ENCODE results near the gene MMP27.
"Not testable (repeated sequence)": the region's sequence is repeated elsewhere in the genome, so short reads cannot be mapped to it uniquely, and the experiment has no call there.

The MMP27 gene, protein sequence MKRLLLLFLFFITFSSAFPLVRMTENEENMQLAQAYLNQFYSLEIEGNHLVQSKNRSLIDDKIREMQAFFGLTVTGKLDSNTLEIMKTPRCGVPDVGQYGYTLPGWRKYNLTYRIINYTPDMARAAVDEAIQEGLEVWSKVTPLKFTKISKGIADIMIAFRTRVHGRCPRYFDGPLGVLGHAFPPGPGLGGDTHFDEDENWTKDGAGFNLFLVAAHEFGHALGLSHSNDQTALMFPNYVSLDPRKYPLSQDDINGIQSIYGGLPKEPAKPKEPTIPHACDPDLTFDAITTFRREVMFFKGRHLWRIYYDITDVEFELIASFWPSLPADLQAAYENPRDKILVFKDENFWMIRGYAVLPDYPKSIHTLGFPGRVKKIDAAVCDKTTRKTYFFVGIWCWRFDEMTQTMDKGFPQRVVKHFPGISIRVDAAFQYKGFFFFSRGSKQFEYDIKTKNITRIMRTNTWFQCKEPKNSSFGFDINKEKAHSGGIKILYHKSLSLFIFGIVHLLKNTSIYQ

DNA sequence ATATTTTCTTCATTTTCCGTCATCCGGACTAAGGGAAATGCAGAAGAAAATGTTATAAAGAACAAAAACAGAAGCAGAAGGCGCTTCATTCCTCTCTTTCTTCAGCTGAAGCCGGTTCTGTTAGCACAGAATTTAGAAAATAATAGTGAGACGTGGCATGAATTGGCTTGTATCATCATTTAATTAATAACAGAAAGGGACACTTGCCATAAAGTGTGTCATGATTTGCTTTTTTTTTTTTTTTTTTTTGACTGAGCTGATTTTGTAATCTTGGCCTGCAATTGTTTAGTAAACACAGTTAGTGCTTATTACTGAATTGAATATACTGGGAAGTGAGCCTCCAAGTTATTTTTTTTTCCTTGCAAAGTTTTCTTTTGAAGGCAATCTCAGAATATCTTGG, at the start of gene MMP27:
MMP27 (minus strand) TSS at position 144 of the 400 bp plus-strand sequence; CDS start at position 89, 55 bp downstream.
- no peak for DNase-seq (ENCODE audit: low read depth in 2 of 2)

DNA sequence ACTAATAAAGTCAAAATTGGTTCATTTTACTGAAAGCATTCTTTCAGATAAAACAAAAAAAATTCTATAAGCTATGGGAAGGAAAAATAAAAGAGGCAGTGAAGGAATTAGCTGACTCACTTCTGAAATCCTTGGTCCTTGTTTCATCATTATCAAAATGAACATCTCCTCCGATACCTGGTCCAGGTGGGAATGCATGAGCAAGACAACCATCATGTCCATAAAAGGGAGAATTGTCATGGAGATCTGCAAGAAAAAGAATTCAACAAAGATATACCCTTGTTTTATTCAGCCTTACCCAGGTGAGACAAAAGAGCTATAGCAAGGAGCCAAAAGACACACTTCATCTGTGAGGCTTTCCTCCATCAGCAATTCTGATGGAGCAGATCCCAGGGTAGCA, 47.7 kb upstream of the MMP27 start:
- no peak for DNase-seq (ENCODE audit: low read depth in 2 of 2)

DNA sequence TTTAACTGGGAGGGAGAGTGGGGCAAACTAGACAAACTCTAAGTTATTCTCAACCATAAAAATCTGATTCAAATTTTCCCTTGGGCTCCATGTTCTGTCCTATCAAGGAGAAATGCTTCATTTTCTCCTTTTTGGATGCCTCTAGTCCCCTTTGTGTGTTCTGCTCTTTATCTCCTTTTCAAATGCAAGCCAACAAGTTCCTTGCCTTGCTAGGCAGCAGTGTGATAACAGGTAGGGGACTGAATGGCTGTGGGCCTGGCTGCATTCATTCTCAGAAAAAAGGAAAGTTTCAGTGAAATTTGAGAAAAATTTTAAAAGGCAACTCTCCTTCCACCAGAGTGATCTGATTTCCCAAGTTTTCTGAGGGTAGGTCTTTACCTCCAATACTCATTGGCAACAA, 46.1 kb upstream of the MMP27 start:
- no peak for DNase-seq (ENCODE audit: low read depth in 2 of 2)

DNA sequence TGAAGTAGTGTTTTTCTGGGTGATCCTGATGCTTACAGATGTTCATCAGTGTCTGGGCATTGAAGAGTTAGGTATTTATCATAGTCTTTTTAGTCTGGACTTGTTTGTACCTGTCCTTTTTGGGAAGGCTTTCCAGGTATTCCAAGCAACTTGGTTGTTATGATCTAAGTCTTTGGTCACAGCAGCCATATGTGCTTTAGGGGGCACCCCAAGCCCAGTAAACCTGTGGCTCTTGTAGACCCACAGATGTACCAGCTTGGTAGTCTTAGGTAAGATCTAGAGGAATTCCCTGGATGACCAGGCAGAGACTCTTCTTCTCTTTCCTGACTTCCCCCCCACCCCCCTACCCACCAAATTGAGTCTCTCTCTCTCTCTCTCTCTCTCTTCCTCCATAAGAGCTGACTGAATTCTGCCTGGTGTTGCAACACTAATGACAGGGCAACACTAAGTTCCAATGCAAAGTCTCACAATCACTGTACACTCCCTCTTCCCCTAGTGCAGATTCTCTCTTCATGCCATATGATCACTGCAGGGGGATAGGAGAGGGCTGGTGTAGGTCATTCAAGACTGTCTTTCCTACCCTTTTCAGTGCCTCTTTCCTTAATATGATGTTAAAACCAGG, 43.6 kb upstream of the MMP27 start:
- no peak for DNase-seq (ENCODE audit: low read depth in 2 of 2)

DNA sequence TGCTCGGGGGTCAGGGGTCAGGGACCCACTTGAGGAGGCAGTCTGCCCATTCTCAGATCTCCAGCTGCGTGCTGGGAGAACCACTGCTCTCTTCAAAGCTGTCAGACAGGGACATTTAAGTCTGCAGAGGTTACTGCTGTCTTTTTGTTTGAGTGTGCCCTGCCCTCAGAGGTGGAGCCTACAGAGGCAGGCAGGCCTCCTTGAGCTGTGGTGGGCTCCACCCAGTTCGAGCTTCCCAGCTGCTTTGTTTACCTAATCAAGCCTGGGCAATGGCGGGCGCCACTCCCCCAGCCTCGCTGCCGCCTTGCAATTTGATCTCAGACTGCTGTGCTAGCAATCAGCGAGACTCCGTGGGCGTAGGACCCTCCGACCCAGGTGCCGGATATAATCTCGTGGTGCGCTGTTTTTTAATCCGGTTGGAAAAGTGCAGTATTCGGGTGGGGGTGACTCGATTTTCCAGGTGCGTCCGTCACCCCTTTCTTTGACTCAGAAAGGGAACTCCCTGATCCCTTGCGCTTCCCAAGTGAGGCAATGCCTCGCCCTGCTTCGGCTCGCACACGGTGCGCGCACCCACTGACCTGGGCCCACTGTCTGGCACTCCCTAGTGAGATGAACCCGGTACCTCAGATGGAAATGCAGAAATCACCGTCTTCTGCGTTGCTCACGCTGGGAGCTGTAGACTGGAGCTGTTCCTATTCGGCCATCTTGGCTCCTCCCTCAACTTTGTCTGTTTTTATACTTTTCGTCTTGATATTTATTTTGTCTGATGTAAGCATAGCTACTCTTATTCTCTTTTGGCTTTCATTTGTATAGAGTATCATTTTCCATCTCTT, 41.4 kb upstream of the MMP27 start:
- DNase-seq (ENCODE audit: low read depth in 2 of 2), result not testable (repeated sequence)

- no peak for DNase-seq (ENCODE audit: low read depth in 2 of 2)
These were observed 29.1 kb upstream of the MMP27 start for GRCh38 chr11:102734650-102735049.

DNA sequence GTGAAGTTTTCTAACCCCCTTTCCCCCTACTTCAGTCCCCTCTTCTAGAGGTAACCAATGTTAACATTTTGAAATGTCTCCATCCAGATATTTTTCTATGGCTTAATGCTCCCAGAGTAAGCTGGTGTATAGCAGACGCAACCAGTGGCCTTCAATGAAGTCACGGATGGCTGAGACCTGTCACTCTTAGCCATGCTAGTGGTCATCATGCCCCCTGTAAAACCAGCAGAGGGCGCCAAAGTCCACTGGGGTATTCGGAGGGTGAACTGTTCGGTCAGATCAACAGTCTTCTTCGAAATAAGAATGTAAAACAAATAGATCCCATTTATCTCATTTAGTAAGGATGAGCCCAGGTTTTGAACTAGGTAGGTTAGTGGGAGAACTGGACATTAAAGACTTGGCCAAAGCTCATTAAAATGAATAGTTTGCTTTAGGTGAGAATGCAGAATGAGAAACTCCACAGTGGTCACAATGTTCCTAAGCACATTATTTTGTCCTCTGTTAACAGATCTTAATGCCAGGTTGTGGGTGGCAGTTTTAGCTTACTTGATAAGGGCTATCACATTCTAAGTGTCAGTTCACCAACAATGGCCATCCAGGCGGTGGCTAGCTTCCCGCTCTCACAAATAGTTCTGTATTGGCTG, 27.8 kb upstream of the MMP27 start:
- DNase-seq (ENCODE audit: low read depth in 2 of 2), result no peak

DNA sequence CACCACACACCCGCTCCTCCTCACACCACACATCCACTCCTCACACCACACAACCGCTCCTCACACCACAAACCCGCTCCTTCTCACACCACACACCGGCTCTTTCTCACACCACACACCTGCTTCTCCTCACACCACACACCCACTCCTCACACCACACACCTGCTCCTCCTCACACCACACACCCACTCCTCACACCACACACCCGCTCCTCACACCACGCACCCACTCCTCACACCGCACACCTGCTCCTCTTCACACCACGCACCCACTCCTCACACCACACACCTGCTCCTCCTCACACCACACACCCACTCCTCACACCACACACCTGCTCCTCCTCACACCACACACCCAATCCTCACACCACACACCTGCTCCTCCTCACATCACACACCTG, 25.4 kb upstream of the MMP27 start:
- not testable (repeated sequence) for DNase-seq (ENCODE audit: low read depth in 2 of 2)

DNA sequence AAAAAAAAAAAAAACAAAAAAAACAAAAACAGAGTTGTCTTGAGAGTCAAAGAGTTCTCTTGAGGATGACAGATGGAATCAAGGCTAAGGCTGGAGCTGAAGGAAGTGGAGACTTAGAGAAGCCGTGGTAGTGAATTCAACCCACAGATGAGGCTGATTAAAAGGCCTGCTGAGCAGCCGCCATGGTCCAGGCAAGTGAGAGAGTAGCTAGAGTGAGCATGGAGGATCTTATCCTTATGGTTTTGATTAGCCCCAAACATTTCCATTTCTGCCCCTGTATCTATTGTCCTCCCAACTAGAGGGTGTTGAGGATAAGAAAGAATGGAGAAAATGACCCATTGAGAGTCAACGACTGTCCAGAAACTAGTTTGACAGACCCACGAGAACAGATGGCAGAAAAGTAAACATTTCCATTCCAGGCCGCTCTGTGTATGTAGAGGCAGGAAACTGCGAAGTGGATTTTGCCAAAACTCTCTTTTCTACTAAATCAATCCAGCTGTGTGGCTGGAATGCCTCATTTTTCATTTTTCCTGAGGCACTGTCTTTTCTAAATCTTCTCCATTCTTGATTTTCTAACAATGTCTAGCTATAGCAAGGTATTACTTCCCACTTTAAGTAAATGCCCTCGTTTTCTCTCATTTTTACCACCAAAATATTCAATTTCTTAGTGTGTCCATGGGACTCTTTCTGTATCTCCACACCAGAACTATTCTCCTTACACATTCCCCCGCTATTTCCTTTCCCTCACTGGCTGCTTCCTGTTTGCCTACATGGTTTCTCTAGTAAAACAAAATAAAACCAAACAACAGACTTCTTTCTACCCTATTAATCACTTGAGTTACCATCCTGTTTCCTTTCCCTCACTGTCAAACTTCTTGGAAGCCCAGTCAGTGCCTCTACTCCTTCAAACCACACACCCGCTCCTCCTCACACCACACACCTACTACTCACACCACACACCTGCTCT, 24.6 kb upstream of the MMP27 start:
- no peak for DNase-seq (ENCODE audit: low read depth in 2 of 2)

DNA sequence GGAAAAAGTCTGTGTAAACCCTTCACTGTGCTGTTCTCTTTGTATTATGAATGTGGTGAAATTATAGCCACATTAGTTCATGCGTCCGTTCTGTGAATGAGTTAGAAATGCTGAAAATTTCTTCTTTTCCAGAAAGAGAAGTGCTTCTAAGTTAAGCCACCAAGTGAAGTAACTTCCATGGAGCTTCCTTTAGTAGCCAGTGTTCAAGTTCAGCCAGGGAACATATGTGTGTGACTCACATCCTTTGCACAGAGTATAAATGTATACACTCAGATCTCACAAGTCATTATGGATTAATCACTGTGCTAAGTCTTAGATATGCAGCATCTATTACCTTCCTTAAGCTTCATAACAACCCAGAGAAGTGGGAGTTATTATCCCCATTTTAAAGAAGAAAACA, 22.3 kb upstream of the MMP27 start:
- no peak for DNase-seq (ENCODE audit: low read depth in 2 of 2)

DNA sequence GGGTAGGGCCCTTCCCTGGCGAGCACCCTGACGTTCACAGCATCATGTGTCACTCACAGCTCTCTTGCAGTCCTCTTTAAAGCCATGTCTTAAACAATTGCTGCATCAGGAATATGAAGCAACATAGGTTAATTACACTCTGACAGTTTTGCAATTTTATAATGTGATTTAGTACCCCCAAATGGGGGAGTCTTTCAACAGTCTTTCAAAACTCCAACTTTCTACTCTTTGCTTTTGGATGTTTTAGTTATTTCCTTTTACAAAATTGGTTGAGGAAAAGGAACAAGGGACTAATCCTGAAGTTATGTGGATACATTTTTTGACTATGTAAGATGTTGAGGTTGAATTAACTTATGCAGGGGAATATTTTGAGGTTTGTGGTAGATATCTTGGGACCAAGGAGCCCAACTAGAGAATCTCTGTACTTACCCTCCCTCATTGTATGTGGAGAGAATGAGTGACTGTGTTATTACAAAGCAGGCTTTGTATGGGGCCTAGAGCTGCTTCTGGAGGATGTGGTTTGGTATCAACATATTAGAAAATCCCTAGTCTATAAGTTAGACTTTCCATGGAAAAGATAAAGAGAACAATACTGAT, 19.4 kb upstream of the MMP27 start, which contains the start of gene MMP8:
MMP8 (minus strand) TSS at position 51 of the 597 bp plus-strand sequence. CDS start 99 bp downstream, outside the sequence.
- DNase-seq (ENCODE audit: low read depth in 2 of 2), result no peak

- no peak for DNase-seq (ENCODE audit: low read depth in 2 of 2)
These were observed 17.3 kb upstream of the MMP27 start for GRCh38 chr11:102722821-102723220.

- DNase-seq (ENCODE audit: low read depth in 2 of 2), result no peak
These were observed 14.2 kb upstream of the MMP27 start for GRCh38 chr11:102719620-102720277.

GRCh38 chr11:102717280-102717679, 11.7 kb upstream of the MMP27 start:
- no peak for DNase-seq (ENCODE audit: low read depth in 2 of 2)

DNA sequence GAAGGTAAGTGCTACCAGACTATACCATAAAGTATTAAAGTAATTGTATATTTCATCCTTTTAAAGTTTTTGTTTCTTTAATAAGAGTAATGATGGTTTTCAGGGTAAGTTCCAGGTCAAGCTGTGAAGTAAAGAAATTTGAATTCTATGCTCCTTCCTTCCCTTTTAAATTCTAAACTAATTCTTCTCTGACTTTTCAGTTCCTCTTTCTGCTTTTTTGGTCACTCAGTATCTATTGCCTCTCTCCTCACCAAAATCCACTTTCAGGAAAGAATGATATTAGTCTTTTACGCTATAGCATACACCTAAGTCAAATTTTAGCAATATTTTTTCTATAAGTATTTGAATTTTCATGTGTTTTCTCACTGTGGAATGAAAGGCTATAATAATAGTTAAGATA, 11.0 kb upstream of the MMP27 start:
- DNase-seq (ENCODE audit: low read depth in 2 of 2), result no peak

- no peak for DNase-seq (ENCODE audit: low read depth in 2 of 2)
These were observed 6.6 kb upstream of the MMP27 start for GRCh38 chr11:102712137-102712536.

DNA sequence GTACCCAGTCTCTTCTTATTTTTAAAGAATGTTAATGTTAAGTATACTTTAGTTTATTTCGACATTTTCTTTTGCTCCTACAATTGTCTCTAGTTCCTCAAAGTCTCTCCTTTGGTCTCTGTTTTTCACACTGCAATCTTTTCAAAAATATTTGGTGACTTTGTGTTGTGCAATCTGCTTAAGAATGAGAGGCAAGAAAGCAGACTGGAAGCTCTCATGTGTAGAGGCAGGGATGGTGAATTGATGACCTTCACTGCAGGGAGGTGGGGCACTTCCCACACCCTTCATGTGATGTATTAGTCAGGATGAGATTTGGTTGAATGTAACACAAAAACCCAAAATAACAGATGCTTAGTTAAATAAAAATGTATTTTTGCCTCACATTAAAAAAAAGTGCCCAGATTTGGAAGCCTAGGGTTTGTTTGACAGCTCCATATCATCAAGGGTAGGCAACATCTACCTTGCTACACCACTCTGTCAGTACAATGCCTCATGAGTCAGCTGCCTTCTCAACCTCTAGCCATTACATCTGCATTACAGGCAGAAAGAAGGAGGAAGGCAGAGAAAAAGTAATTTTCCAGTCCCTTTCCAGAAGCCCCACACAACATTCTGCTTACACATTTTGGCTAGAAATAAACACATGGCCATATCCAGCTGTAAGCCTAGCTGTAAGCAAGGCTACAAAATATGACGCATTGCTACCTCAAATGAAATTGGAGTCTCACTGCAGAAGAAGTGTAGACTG, 3.8 kb upstream of the MMP27 start:
- DNase-seq (ENCODE audit: low read depth in 2 of 2), result no peak

DNA sequence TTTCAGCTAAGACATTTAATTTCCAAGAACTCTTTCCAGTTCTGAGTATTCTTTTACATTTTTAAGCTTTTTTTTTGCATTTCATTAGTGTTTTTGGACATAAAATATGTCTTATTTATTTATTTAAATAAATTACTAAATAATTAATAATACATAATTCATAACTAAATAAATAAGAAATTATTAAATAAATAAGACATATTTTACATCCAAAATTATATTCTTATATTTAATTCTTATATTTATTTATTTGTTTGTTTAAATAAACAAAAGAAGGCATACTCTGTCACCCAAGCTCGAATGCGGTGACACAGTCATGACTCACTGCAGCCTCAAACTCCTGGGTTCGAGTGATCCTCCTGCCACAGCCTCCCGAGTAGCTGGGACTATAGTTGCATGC, 3.1 kb upstream of the MMP27 start:
- DNase-seq (ENCODE audit: low read depth in 2 of 2), result no peak

DNA sequence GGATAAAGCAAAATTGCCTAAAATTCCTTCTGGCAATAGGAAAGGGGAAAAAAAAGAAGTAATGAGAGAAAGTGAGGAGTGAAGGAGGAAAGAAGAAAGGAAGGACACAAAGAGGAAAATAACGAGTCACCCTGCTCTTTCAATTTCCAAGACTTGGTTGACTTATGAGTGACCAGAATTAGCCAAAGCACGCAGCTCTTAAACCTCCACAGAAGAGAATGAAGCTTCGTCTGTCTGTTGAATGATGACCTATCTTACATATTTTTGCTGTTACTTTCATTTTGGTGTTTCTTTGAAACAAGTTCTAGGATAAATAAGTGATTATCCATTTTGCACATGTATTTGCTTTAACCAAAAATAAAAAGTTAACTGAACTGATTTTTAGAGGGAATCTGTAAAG, 728 bp downstream of the MMP27 start:
- DNase-seq (ENCODE audit: low read depth in 2 of 2), result no peak

All from stimulated activated CD4-positive, alpha-beta T cell treated with anti-CD3 and anti-CD28 coated beads, Interleukin-1b, Interleukin-23, amount 100 ng/mL, for 1 hour (primary cell).